DND-41 (cell line): ENCODE results near the gene PRTN3.

Experiments
- ATAC-seq: fragments of 200-7000 bp; cut with Tn5 transposase; 3 replicates; pipeline ENCODE4 v1.9.1; 2021; ENCODE audit warnings: low read depth; ENCODE audit not compliant: insufficient read depth
- DNase-seq: peaks from one replicate; pipeline ENCODE4 v3.0.0-alpha.2; 2020
- H2AFZ ChIP-seq: 2 replicates; pipeline ENCODE4 v1.6.0; 2012; ENCODE audit warnings: low read depth, low read length
- H3K27ac ChIP-seq: 2 replicates; pipeline ENCODE4 v1.5.1; 2012; ENCODE audit warnings: low read length, inconsistent platforms
- H3K27me3 ChIP-seq: fragments of 200-600 bp; sonication (generic); 2 replicates; pipeline ENCODE4 v1.6.0; 2012; ENCODE audit warnings: low read length, mild to moderate bottlenecking, inconsistent platforms; ENCODE audit not compliant: insufficient read depth, poor library complexity
- H3K36me3 ChIP-seq: 2 replicates; pipeline ENCODE4 v1.5.1; 2012; ENCODE audit warnings: low read length, inconsistent platforms; ENCODE audit not compliant: insufficient read depth
- H3K4me1 ChIP-seq: 2 replicates; pipeline ENCODE4 v1.5.1; 2012; ENCODE audit warnings: mild to moderate bottlenecking, low read length; ENCODE audit not compliant: insufficient read depth
- H3K4me2 ChIP-seq: 2 replicates; pipeline ENCODE4 v1.6.0; 2012; ENCODE audit warnings: mild to moderate bottlenecking, moderate library complexity, low read length, inconsistent platforms; ENCODE audit not compliant: insufficient read depth
- H3K4me3 ChIP-seq, 2 experiments: fragments of 200-600 bp in 1 of 2; shearing (Covaris generic) in 1 of 2; 2 replicates each; pipeline ENCODE4 v1.5.1; 2012 to 2016; ENCODE audit warnings: inconsistent platforms in 2 of 2, low read length in 2 of 2, mild to moderate bottlenecking in 2 of 2, low read depth in 1 of 2, moderate library complexity in 1 of 2
- H3K79me2 ChIP-seq: 2 replicates; pipeline ENCODE4 v1.6.0; 2012; ENCODE audit warnings: low read length, inconsistent platforms; ENCODE audit not compliant: insufficient read depth
- H3K9ac ChIP-seq: 2 replicates; pipeline ENCODE4 v1.6.0; 2012; ENCODE audit warnings: low read depth, mild to moderate bottlenecking, inconsistent platforms, low read length, moderate library complexity
- H3K9me3 ChIP-seq: 2 replicates; pipeline ENCODE4 v1.5.1; 2012; ENCODE audit warnings: low read length, moderate library complexity, mild to moderate bottlenecking, inconsistent platforms; ENCODE audit not compliant: insufficient read depth, severe bottlenecking
- H4K20me1 ChIP-seq: 2 replicates; pipeline ENCODE4 v1.6.0; 2012; ENCODE audit warnings: low read length; ENCODE audit not compliant: insufficient read depth
- EZH2 ChIP-seq: IDR thresholded peaks from 3 replicates; pipeline ENCODE4 v1.6.1; 2012; ENCODE audit warnings: borderline replicate concordance, low read depth, mild to moderate bottlenecking, moderate library complexity, low read length, inconsistent platforms; ENCODE audit not compliant: severe bottlenecking
- TF ChIP-seq, protein P1 (sequence below): IDR thresholded peaks from 2 replicates; pipeline ENCODE4 v1.5.1; 2012; ENCODE audit warnings: borderline replicate concordance, low read length, moderate library complexity, mild to moderate bottlenecking; ENCODE audit not compliant: poor library complexity, severe bottlenecking; ENCODE audit errors: extremely low read depth

PRTN3 gene

GRCh38 chr19:795691-796581 lies 44.9 kb upstream of the PRTN3 start:
- no peaks in the 10 kb centered on the region for H3K9me3 ChIP-seq
- H2AFZ ChIP-seq: peak overlapping the region; percentile 95
- H3K4me3 ChIP-seq: peak overlapping the region; percentile 59 to 92; a peak in 3 of 4 replicates
- no peaks in the 10 kb centered on the region for H3K27me3 ChIP-seq
- peak overlapping the region; percentile 88 for H3K9ac ChIP-seq
- peak overlapping the region; percentile 76 for H3K4me2 ChIP-seq
- H3K4me1 ChIP-seq: peaks cover 34% of the 10 kb centered on the region
- TF ChIP-seq EZH2: no peak
- TF ChIP-seq, protein P1, sequence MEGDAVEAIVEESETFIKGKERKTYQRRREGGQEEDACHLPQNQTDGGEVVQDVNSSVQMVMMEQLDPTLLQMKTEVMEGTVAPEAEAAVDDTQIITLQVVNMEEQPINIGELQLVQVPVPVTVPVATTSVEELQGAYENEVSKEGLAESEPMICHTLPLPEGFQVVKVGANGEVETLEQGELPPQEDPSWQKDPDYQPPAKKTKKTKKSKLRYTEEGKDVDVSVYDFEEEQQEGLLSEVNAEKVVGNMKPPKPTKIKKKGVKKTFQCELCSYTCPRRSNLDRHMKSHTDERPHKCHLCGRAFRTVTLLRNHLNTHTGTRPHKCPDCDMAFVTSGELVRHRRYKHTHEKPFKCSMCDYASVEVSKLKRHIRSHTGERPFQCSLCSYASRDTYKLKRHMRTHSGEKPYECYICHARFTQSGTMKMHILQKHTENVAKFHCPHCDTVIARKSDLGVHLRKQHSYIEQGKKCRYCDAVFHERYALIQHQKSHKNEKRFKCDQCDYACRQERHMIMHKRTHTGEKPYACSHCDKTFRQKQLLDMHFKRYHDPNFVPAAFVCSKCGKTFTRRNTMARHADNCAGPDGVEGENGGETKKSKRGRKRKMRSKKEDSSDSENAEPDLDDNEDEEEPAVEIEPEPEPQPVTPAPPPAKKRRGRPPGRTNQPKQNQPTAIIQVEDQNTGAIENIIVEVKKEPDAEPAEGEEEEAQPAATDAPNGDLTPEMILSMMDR: no peak
- peaks cover 30% of the 10 kb centered on the region for H4K20me1 ChIP-seq
- peaks cover 30% of the 10 kb centered on the region for H3K36me3 ChIP-seq
- no peak for ATAC-seq
- peak overlapping the region; percentile 80; the same call in 1 of the 2 replicates for H3K27ac ChIP-seq
- DNase-seq: no peak
- peaks cover 48% of the 10 kb centered on the region for H3K79me2 ChIP-seq

DNA sequence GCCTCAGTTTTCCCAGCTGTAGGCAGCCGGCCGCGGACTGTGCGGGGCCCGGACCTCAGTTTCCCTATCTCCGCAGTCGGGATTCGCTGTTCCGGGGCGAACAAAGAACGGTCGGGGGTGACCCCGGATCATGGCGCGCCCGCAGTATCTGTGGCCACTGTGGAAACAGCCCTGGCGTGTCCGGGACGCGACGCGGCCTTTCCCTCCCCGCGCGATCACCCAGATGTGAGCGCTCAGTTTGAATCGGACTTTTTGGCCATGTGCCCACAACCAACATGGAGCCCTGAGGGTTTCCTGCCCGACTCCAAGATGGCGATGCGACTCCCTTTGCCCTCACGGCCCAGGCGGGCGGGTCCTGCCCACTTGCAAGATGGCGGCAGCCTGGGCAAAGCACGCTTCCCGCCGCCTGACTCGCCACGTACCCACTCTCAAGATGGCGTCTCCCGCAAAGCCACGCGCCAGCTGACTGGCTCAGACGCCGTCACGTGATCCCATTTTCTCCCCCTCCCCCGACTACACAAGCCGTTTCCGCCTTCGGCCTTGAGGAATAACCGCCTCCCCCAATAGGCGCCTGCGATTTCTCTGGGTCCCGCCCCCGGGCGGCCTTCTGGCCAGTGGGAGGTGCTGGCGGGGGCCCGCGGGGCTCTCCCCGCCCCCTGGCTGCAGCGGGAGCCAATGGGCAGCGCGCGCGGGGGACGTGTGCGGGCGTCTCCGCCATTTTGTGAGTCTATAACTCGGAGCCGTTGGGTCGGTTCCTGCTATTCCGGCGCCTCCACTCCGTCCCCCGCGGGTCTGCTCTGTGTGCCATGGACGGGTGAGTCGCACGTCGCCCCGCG lies 43.9 kb upstream of the PRTN3 start, which contains the start of gene PTBP1:
PTBP1 (plus strand) TSS at position 761 of the 836 bp plus-strand sequence; CDS start at position 807, 46 bp downstream.
- ATAC-seq (peak; percentile 88), DNase-seq (peak; percentile 100)
- no peak for TF ChIP-seq EZH2
- TF ChIP-seq, protein P1: no peak
- peak within 1 kb of the TSS; percentile 98 for H3K9ac ChIP-seq
- peak within 1 kb of the TSS; percentile 95 for H2AFZ ChIP-seq
- no peaks in the 10 kb centered on the region for H3K27me3 ChIP-seq
- H3K4me1 ChIP-seq: peaks cover 44% of the 10 kb centered on the region
- H3K4me3 ChIP-seq: peak within 1 kb of the TSS; percentile 97 to 99
- H3K4me2 ChIP-seq: peak within 1 kb of the TSS; percentile 76
- H3K79me2 ChIP-seq: peaks cover 58% of the 10 kb centered on the region
- H3K27ac ChIP-seq: peak within 1 kb of the TSS; percentile 83
- H3K36me3 ChIP-seq: peaks cover 40% of the 10 kb centered on the region
- no peaks in the 10 kb centered on the region for H3K9me3 ChIP-seq
- H4K20me1 ChIP-seq: peaks cover 40% of the 10 kb centered on the region

DNA sequence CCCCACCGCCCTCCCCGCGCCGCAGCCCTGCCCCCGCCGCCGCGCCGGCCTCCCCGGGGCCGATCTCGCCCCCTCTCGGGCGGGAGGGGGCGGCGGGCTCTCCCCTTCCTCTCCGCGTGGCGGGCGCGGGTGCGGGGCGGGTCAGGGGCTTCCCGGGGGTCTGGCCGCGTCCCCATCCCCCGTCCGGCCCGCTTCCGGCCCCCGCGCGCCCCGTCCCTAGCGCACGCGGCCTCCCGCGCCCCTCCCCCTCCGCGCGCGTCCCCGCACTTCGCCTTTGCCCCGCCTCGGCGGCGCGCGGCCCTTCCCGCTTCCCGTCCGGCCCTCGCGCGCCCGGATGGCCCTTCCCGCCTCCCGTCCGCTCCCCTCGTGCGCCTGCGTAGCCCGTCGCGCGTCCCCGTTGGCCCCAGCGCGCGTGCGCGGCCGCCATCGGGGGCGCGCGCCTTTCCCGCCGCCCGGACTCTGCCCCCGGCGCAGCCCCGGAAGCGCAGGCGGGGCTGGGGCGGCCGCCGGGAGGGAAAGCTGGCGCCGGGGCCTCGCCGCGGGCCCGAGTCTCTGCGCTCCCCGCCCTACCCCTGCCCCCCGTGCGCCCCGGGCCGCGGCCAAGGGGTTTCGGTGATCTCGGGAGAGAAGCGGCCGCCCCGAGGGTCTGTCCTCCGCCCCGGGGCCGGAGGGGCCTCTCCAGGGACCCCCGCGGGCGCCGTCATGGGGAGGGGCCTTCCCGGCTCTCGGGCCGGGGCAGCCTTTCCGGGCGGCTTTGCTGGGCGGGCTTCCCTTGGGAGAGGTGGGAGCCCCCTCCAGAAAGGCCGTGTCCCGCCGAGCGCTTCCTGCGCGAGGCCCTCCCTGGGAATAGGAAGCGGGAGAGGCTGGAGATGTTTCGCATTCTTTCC lies 43.0 kb upstream of the PRTN3 start:
- ATAC-seq (peak; percentile 12), DNase-seq (peak; percentile 92)
- peak overlapping the region; percentile 83 for H3K27ac ChIP-seq
- H3K4me3 ChIP-seq: peak overlapping the region; percentile 97 to 99
- H3K4me2 ChIP-seq: peak overlapping the region; percentile 76
- peaks cover 66% of the 10 kb centered on the region for H3K79me2 ChIP-seq
- TF ChIP-seq, protein P1: no peak
- no peak for TF ChIP-seq EZH2
- peaks cover 49% of the 10 kb centered on the region for H4K20me1 ChIP-seq
- H3K27me3 ChIP-seq: no peaks in the 10 kb centered on the region
- H3K9me3 ChIP-seq: no peaks in the 10 kb centered on the region
- H3K4me1 ChIP-seq: peaks cover 50% of the 10 kb centered on the region
- no peak overlapping the region for H2AFZ ChIP-seq
- H3K36me3 ChIP-seq: peaks cover 49% of the 10 kb centered on the region
- H3K9ac ChIP-seq: peak overlapping the region; percentile 98
